Mesothelial cell of epicardium (in vitro differentiated cells): ENCODE data around the gene FMO1. TPM values are rescaled to one million over a fixed set of nuclear protein-coding genes. Genes with fewer than 3 reads are reported as not detected.

Experiments used
- DNase-seq, 2 experiments: peaks; one replicate each; pipeline ENCODE4 v3.0.0; 2021; ENCODE audit warnings: low spot score in 2 of 2; ENCODE audit not compliant: unreplicated experiment in 2 of 2
- H3K27ac Mint-ChIP-seq: 2 replicates; pipeline ENCODE4 v1.8.0; 2021; ENCODE audit warnings: mixed read lengths
- H3K27me3 Mint-ChIP-seq: 2 replicates; pipeline ENCODE4 v1.8.0; 2021; ENCODE audit warnings: low read depth, mixed read lengths
- H3K36me3 Mint-ChIP-seq: 2 replicates; pipeline ENCODE4 v1.8.0; 2021; ENCODE audit warnings: mixed read lengths
- H3K4me1 Mint-ChIP-seq: 2 replicates; pipeline ENCODE4 v1.8.0; 2021; ENCODE audit warnings: mixed read lengths
- H3K4me3 Mint-ChIP-seq: 2 replicates; pipeline ENCODE4 v1.8.0; 2021; ENCODE audit warnings: mild to moderate bottlenecking, moderate library complexity, mixed read lengths
- H3K9me3 Mint-ChIP-seq: 2 replicates; pipeline ENCODE4 v1.8.0; 2021; ENCODE audit warnings: mixed read lengths
- CTCF ChIP-seq: fragments of 200-600 bp; sonication (generic); IDR thresholded peaks from one replicate; pipeline ENCODE4 v1.5.0; 2021; ENCODE audit warnings: antibody characterized with exemption; ENCODE audit not compliant: unreplicated experiment
- total RNA-seq: library from RNA; stranded (reverse); gene quantifications from 3 replicates; pipeline ENCODE4 v1.2.1, GENCODE V29; 2021

FMO1 gene
- total RNA-seq, 1 donor from 2014 or later: not detected

DNA sequence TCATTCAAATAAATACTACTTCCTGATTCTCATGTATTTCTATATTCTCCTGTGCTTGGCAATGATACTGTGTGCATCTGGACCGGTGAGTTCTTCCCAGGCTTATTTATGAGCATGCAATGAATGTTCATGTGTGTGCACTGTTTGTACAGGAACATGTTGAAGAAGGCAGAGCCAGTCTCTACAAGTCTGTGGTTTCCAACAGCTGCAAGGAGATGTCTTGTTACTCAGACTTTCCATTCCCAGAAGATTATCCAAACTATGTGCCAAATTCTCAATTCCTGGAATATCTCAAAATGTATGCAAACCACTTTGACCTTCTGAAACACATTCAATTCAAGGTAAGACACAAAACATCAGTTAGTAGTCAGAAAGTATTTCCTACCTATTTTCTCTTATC is 19.1 kb downstream of the FMO1 start:
- Mint-ChIP-seq H3K36me3 (no peaks in the 10 kb centered on the region), H3K27ac (peak overlapping the region; percentile 27), H3K4me3 (no peak overlapping the region), H3K9me3 (peaks cover 4% of the 10 kb centered on the region), H3K4me1 (peaks cover 21% of the 10 kb centered on the region), H3K27me3 (peaks cover 3% of the 10 kb centered on the region)
- DNase-seq: no peak
- TF ChIP-seq CTCF: no peak

GRCh38 chr1:171270806-171271205 is 22.5 kb downstream of the FMO1 start:
- no peak overlapping the region for H3K27ac Mint-ChIP-seq
- DNase-seq: no peak
- peaks cover 4% of the 10 kb centered on the region for H3K9me3 Mint-ChIP-seq
- peaks cover 6% of the 10 kb centered on the region for H3K27me3 Mint-ChIP-seq
- H3K4me1 Mint-ChIP-seq: peaks cover 12% of the 10 kb centered on the region
- H3K4me3 Mint-ChIP-seq: no peak overlapping the region
- TF ChIP-seq CTCF: no peak
- H3K36me3 Mint-ChIP-seq: no peaks in the 10 kb centered on the region

DNA sequence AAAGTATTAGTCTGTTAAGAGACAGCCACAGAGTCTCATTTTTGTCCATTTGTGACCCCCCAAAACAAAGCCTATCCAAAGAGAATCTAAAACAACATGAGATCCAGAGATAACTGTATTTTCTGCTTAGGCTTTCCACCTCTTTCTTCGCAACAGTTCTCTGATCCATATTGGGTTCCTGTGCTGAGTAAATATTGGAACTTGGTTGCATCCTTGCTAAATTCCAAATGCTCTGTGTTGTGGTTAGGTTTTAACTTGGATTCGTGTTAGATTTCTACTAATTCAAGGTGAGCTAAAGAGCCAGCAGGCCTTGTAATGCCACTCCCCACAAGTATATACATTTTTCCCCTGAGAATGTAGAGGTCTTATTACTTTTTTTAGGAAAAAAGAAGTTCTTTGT is 29.2 kb downstream of the FMO1 start:
- no peaks in the 10 kb centered on the region for H3K36me3 Mint-ChIP-seq
- no peak overlapping the region for H3K4me3 Mint-ChIP-seq
- H3K27me3 Mint-ChIP-seq: peaks cover 3% of the 10 kb centered on the region
- TF ChIP-seq CTCF: no peak
- peaks cover 5% of the 10 kb centered on the region for H3K4me1 Mint-ChIP-seq
- DNase-seq: no peak
- H3K9me3 Mint-ChIP-seq: no peaks in the 10 kb centered on the region
- no peak overlapping the region for H3K27ac Mint-ChIP-seq

- no peak overlapping the region for H3K4me3 Mint-ChIP-seq
- H3K4me1 Mint-ChIP-seq: peaks cover 5% of the 10 kb centered on the region
- H3K36me3 Mint-ChIP-seq: no peaks in the 10 kb centered on the region
- no peak for TF ChIP-seq CTCF
- no peaks in the 10 kb centered on the region for H3K9me3 Mint-ChIP-seq
- no peak for DNase-seq
- no peak overlapping the region for H3K27ac Mint-ChIP-seq
- H3K27me3 Mint-ChIP-seq: no peaks in the 10 kb centered on the region
These were observed 30.9 kb downstream of the FMO1 start for GRCh38 chr1:171279234-171279633.

DNA sequence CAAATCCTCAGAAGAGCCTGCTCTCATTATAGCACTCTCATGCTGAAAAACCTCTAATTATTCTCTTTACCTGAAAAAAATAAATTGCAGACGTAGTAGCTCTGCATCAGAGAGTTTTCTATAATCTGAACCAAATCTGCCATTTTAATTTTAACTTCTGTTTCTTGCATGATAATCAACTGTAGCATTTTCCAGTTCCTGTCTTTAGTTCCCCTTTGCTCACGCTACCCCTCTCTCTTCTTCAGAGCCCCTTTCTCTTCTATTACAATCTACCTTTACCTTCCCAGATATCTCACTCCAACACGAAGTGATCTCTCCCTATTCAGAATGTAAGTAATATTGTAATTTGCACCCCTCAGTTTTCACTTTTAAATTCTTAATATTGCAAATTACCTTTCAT is 31.4 kb downstream of the FMO1 start:
- no peaks in the 10 kb centered on the region for H3K27me3 Mint-ChIP-seq
- no peak overlapping the region for H3K27ac Mint-ChIP-seq
- TF ChIP-seq CTCF: no peak
- no peaks in the 10 kb centered on the region for H3K36me3 Mint-ChIP-seq
- H3K4me1 Mint-ChIP-seq: peaks cover 5% of the 10 kb centered on the region
- no peaks in the 10 kb centered on the region for H3K9me3 Mint-ChIP-seq
- H3K4me3 Mint-ChIP-seq: no peak overlapping the region
- no peak for DNase-seq

DNA sequence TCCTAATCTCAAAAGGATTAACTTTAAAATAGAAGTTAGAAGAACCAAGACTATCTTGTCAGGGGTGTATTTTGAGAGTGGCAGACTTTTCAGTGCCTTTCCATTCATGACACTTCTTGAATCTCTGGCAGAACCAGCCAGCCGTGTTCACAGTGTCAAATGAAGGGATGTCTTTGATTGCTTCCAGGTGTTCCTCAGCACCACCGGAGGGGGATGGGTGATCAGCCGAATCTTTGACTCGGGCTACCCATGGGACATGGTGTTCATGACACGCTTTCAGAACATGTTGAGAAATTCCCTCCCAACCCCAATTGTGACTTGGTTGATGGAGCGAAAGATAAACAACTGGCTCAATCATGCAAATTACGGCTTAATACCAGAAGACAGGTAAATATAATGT is 32.3 kb downstream of the FMO1 start:
- no peak overlapping the region for H3K27ac Mint-ChIP-seq
- peaks cover 5% of the 10 kb centered on the region for H3K4me1 Mint-ChIP-seq
- no peak overlapping the region for H3K4me3 Mint-ChIP-seq
- no peak for TF ChIP-seq CTCF
- no peaks in the 10 kb centered on the region for H3K9me3 Mint-ChIP-seq
- no peaks in the 10 kb centered on the region for H3K36me3 Mint-ChIP-seq
- no peak for DNase-seq
- no peaks in the 10 kb centered on the region for H3K27me3 Mint-ChIP-seq
